CD8-positive, alpha-beta memory T cell (primary cell): Measurements from ENCODE around the gene HTR6. TPM values are rescaled to one million over a fixed set of nuclear protein-coding genes. Genes with fewer than 3 reads are reported as not detected.

Experiments
- CTCF ChIA-PET: fragments of 350-600 bp; sonication (Branson Sonifier 250); formaldehyde crosslinking; loops from one replicate; lab custom pipeline; 2021; ENCODE audit warnings: antibody characterized with exemption; lab: Charles Lee
- POLR2A ChIA-PET: fragments of 350-600 bp; sonication (Branson Sonifier 250); formaldehyde crosslinking; loops from one replicate; lab custom pipeline; 2021; ENCODE audit warnings: antibody characterized with exemption; lab: Charles Lee
- DNase-seq, 5 donors: peaks; one replicate each; pipeline versions ENCODE4 v3.0.0 to v3.0.0-alpha.2; 2020 to 2022; ENCODE audit warnings: mixed read lengths in 1 of 5
- H3K27ac ChIP-seq: one replicate; pipeline ENCODE4 v1.7.0; 2013; ENCODE audit warnings: low read depth, mild to moderate bottlenecking, low read length, moderate library complexity
- H3K27me3 ChIP-seq: 2 replicates; pipeline ENCODE4 v1.7.0; 2013; ENCODE audit warnings: low read length, mild to moderate bottlenecking; ENCODE audit not compliant: insufficient read depth, poor library complexity, severe bottlenecking
- H3K36me3 ChIP-seq: 2 replicates; pipeline ENCODE4 v1.7.0; 2013; ENCODE audit warnings: mild to moderate bottlenecking, low read length, moderate library complexity; ENCODE audit not compliant: insufficient read depth
- H3K4me1 ChIP-seq: 2 replicates; pipeline ENCODE4 v1.7.0; 2013; ENCODE audit warnings: mild to moderate bottlenecking, low read length, moderate library complexity; ENCODE audit not compliant: insufficient read depth
- H3K4me3 ChIP-seq: 2 replicates; pipeline ENCODE4 v1.7.0; 2013; ENCODE audit warnings: mild to moderate bottlenecking, low read length
- H3K9me3 ChIP-seq: 2 replicates; pipeline ENCODE4 v1.7.0; 2013; ENCODE audit warnings: mild to moderate bottlenecking, low read length
- H3K27ac Mint-ChIP-seq, 8 donors: one replicate each; pipeline ENCODE4 v1.8.0; 2020 to 2021; ENCODE audit warnings: mixed read lengths in 8 of 8, mild to moderate bottlenecking in 6 of 8, inconsistent platforms in 3 of 8, moderate library complexity in 3 of 8
- H3K27me3 Mint-ChIP-seq, 2 donors: one replicate each; pipeline ENCODE4 v1.8.0; 2020 to 2021; ENCODE audit warnings: mixed read lengths in 2 of 2, mild to moderate bottlenecking in 1 of 2, moderate library complexity in 1 of 2
- H3K36me3 Mint-ChIP-seq, 3 donors: one replicate each; pipeline ENCODE4 v1.8.0; 2020 to 2021; ENCODE audit warnings: mixed read lengths in 3 of 3, inconsistent platforms in 1 of 3, mild to moderate bottlenecking in 1 of 3
- H3K4me1 Mint-ChIP-seq, 3 donors: one replicate each; pipeline ENCODE4 v1.8.0; 2020 to 2021; ENCODE audit warnings: mixed read lengths in 3 of 3, inconsistent platforms in 1 of 3, mild to moderate bottlenecking in 1 of 3
- H3K4me3 Mint-ChIP-seq, 7 donors: one replicate each; pipeline ENCODE4 v1.8.0; 2020 to 2021; ENCODE audit warnings: mixed read lengths in 7 of 7, mild to moderate bottlenecking in 6 of 7, moderate library complexity in 4 of 7, inconsistent platforms in 2 of 7
- H3K9me3 Mint-ChIP-seq, 5 donors: one replicate each; pipeline ENCODE4 v1.8.0; 2020 to 2022; ENCODE audit warnings: mixed read lengths in 5 of 5, mild to moderate bottlenecking in 3 of 5, moderate library complexity in 2 of 5, inconsistent platforms in 1 of 5
- polyA plus RNA-seq: library from polyadenylated mRNA; unstranded; fragments of 300-500 nt; fragmentation: Illumina TruSeq; gene quantifications from one replicate; pipeline ENCODE4 v1.2.3, GENCODE V29; 2021
- total RNA-seq, 2 experiments: library from RNA; stranded (reverse); gene quantifications; one replicate each; pipeline ENCODE4 v1.2.3, GENCODE V29; 2021

The HTR6 gene
- total and polyA plus RNA-seq, 3 experiments from 2014 or later = not detected

DNA sequence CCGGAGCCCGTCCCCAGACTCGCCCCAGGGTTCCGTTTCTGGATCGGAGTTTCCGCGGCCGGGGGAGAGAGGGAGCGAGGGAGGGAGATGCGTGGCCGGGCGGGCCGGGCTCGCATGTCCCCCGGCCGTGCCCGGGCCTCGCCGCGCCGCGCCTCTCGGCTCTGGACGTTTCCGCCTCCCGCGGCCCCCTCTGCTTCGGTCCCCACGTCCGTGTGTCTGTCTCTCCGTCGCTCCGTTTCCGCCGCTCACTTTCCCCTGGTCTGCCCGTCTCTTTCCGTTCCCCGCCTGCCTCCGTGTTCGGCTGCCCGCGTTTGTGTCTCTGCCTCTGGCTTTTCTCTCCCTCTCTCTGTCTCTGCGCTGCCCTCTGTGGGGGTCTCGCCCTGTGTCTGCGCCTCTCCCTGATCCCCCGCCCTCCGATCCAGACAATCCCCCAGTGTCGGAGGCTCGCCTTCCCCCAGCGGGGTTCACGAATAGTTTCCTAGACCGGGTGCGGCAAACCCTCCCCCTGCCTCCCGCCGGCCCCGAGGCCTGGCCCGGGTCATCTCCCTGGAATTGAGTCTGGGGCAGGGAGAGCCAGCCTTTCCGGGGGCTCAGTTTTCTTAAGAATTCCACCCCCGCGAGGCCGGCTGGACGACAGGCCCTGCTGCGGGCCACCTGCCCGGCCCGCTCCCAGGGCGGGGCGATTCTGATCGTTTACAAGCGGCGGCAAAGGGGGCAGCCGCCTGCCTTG, 19.8 kb upstream of the HTR6 start:
- H3K4me3 Mint-ChIP-seq = peak overlapping the region; percentile 89 to 98 (median 97)
- peaks cover 19 to 23% of the 10 kb centered on the region in 2 donors for H3K27me3 Mint-ChIP-seq
- ChIA-PET POLR2A (interaction anchor here (2.0 kb wide), 1 partner anchor 47 kb away, joined by 22 read pairs; a partner anchor contains a TSS), CTCF (interaction anchor here (0.9 kb wide), 1 partner anchor 61 kb away, joined by 3 read pairs; no protein-coding TSS in a partner anchor)
- peak overlapping the region in 7 of 8 donors; percentile 88 to 98 (median 94) for H3K27ac Mint-ChIP-seq
- Histone ChIP-seq H3K4me1 (peaks cover 27% of the 10 kb centered on the region), H3K27ac (no peak overlapping the region), H3K27me3 (peaks cover 6% of the 10 kb centered on the region), H3K36me3 (no peaks in the 10 kb centered on the region), H3K4me3 (peak overlapping the region; percentile 61), H3K9me3 (no peaks in the 10 kb centered on the region)
- peaks cover 0 to 2% (median 0%) of the 10 kb centered on the region in 3 donors for H3K36me3 Mint-ChIP-seq
- H3K4me1 Mint-ChIP-seq = peaks cover 17 to 42% (median 22%) of the 10 kb centered on the region in 3 donors
- peak in 3 of 5 donors; percentile 32 to 66 (median 47) for DNase-seq
- no peaks in the 10 kb centered on the region for H3K9me3 Mint-ChIP-seq

- peaks cover 17 to 48% (median 22%) of the 10 kb centered on the region in 3 donors for H3K4me1 Mint-ChIP-seq
- H3K9me3 ChIP-seq = no peaks in the 10 kb centered on the region
- H3K9me3 Mint-ChIP-seq = no peaks in the 10 kb centered on the region
- no peak for DNase-seq
- peak overlapping the region; percentile 61 to 97 (median 69) for H3K4me3 Mint-ChIP-seq
- peaks cover 19 to 23% of the 10 kb centered on the region in 2 donors for H3K27me3 Mint-ChIP-seq
- no peak overlapping the region for H3K27ac ChIP-seq
- H3K36me3 ChIP-seq = no peaks in the 10 kb centered on the region
- peaks cover 27% of the 10 kb centered on the region for H3K4me1 ChIP-seq
- peaks cover 0 to 2% (median 0%) of the 10 kb centered on the region in 3 donors for H3K36me3 Mint-ChIP-seq
- H3K27me3 ChIP-seq = peaks cover 6% of the 10 kb centered on the region
- ChIA-PET POLR2A (interaction anchor here (2.0 kb wide), 1 partner anchor 48 kb away, joined by 22 read pairs; a partner anchor contains a TSS), CTCF (interaction anchor here (0.9 to 6.4 kb wide), 3 partner anchors 16 to 241 kb away, joined by 3 to 40 read pairs (median 4); no protein-coding TSS in a partner anchor)
- peak overlapping the region in 5 of 8 donors; percentile 32 to 91 (median 70) for H3K27ac Mint-ChIP-seq
- no peak overlapping the region for H3K4me3 ChIP-seq
Observed at GRCh38 chr1:19645411-19646251, 19.0 kb upstream of the HTR6 start.

GRCh38 chr1:19646377-19647319, 18.0 kb upstream of the HTR6 start:
- Mint-ChIP-seq H3K36me3 (peaks cover 0 to 2% (median 0%) of the 10 kb centered on the region in 3 donors), H3K4me3 (peak overlapping the region; percentile 33 to 82 (median 68)), H3K27me3 (peaks cover 15 to 17% of the 10 kb centered on the region in 2 donors), H3K9me3 (no peaks in the 10 kb centered on the region), H3K27ac (peak overlapping the region in 7 of 8 donors; percentile 34 to 91 (median 43)), H3K4me1 (peaks cover 19 to 54% (median 22%) of the 10 kb centered on the region in 3 donors)
- Histone ChIP-seq H3K27ac (no peak overlapping the region), H3K36me3 (no peaks in the 10 kb centered on the region), H3K9me3 (no peaks in the 10 kb centered on the region), H3K4me1 (peaks cover 27% of the 10 kb centered on the region), H3K27me3 (peaks cover 6% of the 10 kb centered on the region), H3K4me3 (no peak overlapping the region)
- ChIA-PET CTCF (interaction anchor here (0.9 to 6.4 kb wide), 5 partner anchors 15 to 256 kb away, joined by 3 to 40 read pairs (median 3); a partner anchor contains a TSS), POLR2A (interaction anchor here (0.6 to 1.2 kb wide), 2 partner anchors 22 to 50 kb away, joined by 3 read pairs; a partner anchor contains a TSS)
- DNase-seq = no peak

DNA sequence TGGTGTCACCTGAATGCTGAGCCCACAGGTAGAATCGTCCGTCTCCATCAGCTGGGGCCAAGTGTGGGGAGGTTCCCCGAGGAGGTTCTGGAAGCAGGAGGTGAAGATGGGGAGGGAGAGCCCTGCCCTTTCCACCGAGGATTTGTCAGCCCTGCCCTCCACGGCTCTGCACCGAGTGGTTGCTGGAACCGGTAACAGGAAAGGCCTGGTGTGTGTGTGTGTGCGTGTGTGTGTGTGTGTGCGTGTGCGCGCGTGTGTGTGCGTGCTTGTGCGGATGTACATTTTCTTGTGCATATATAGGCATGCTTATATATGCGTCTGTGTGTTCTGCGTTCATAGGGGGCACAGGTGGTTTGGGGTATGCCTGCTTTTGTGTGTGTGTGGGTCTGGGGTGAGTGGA, 17.0 kb upstream of the HTR6 start:
- peaks cover 19 to 54% (median 22%) of the 10 kb centered on the region in 3 donors for H3K4me1 Mint-ChIP-seq
- no peaks in the 10 kb centered on the region for H3K9me3 ChIP-seq
- no peak overlapping the region for H3K27ac ChIP-seq
- ChIA-PET CTCF (interaction anchor here (0.6 to 6.4 kb wide), 3 partner anchors 14 to 51 kb away, joined by 3 to 40 read pairs (median 3); a partner anchor contains a TSS), POLR2A (interaction anchor here (0.6 to 1.2 kb wide), 3 partner anchors 21 to 51 kb away, joined by 3 read pairs; a partner anchor contains a TSS)
- H3K4me3 ChIP-seq = no peak overlapping the region
- peaks cover 27% of the 10 kb centered on the region for H3K4me1 ChIP-seq
- H3K27me3 ChIP-seq = peaks cover 6% of the 10 kb centered on the region
- H3K9me3 Mint-ChIP-seq = no peaks in the 10 kb centered on the region
- peaks cover 8 to 17% of the 10 kb centered on the region in 2 donors for H3K27me3 Mint-ChIP-seq
- H3K36me3 Mint-ChIP-seq = peaks cover 0 to 2% (median 0%) of the 10 kb centered on the region in 3 donors
- peak in 3 of 5 donors; percentile 18 to 58 (median 57) for DNase-seq
- peak overlapping the region in 5 of 7 donors; percentile 6 to 81 (median 29) for H3K4me3 Mint-ChIP-seq
- peak overlapping the region in 6 of 8 donors; percentile 9 to 91 (median 68) for H3K27ac Mint-ChIP-seq
- H3K36me3 ChIP-seq = no peaks in the 10 kb centered on the region

- H3K4me3 ChIP-seq = no peak overlapping the region
- no peaks in the 10 kb centered on the region for H3K36me3 ChIP-seq
- POLR2A ChIA-PET = no interaction called here
- peaks cover 0 to 2% (median 0%) of the 10 kb centered on the region in 3 donors for H3K36me3 Mint-ChIP-seq
- peaks cover 26% of the 10 kb centered on the region for H3K4me1 ChIP-seq
- CTCF ChIA-PET = interaction anchor here (0.6 to 6.4 kb wide), 3 partner anchors 13 to 50 kb away, joined by 3 to 40 read pairs (median 3); no protein-coding TSS in a partner anchor
- H3K4me1 Mint-ChIP-seq = peaks cover 16 to 49% (median 19%) of the 10 kb centered on the region in 3 donors
- DNase-seq = no peak
- no peak overlapping the region for H3K27ac ChIP-seq
- peaks cover 4% of the 10 kb centered on the region for H3K27me3 ChIP-seq
- H3K27ac Mint-ChIP-seq = peak overlapping the region in 3 of 8 donors; percentile 38 to 91 (median 55)
- peak overlapping the region in 1 of 7 donors; percentile 81 for H3K4me3 Mint-ChIP-seq
- peaks cover 3 to 14% of the 10 kb centered on the region in 2 donors for H3K27me3 Mint-ChIP-seq
- H3K9me3 Mint-ChIP-seq = no peaks in the 10 kb centered on the region
- H3K9me3 ChIP-seq = no peaks in the 10 kb centered on the region
Observed at GRCh38 chr1:19648239-19648638, 16.4 kb upstream of the HTR6 start.

- Histone ChIP-seq H3K9me3 (no peaks in the 10 kb centered on the region), H3K27ac (no peak overlapping the region), H3K27me3 (no peaks in the 10 kb centered on the region), H3K36me3 (no peaks in the 10 kb centered on the region), H3K4me3 (no peak overlapping the region), H3K4me1 (peaks cover 22% of the 10 kb centered on the region)
- CTCF ChIA-PET = interaction anchor here (0.7 to 6.4 kb wide), 3 partner anchors 13 to 284 kb away, joined by 3 to 40 read pairs (median 3); no protein-coding TSS in a partner anchor
- Mint-ChIP-seq H3K27ac (peak overlapping the region in 1 of 8 donors; percentile 41), H3K9me3 (no peaks in the 10 kb centered on the region), H3K4me3 (no peak overlapping the region), H3K4me1 (peaks cover 14 to 47% (median 20%) of the 10 kb centered on the region in 3 donors), H3K36me3 (peaks cover 0 to 2% (median 0%) of the 10 kb centered on the region in 3 donors), H3K27me3 (peaks cover 0 to 12% of the 10 kb centered on the region in 2 donors)
- POLR2A ChIA-PET = no interaction called here
- no peak for DNase-seq
Observed at GRCh38 chr1:19648689-19649088, 16.0 kb upstream of the HTR6 start.
